ENCODE results near the gene MYO5B.
"Not testable (repeated sequence)": the region's sequence is repeated elsewhere in the genome, so short reads cannot be mapped to it uniquely, and the experiment has no call there.

The MYO5B gene

GRCh38 chr18:50194631-50195532 lies at the start of gene MYO5B:
Gene MYO5B (minus strand): TSS chr18:50195147. CDS start chr18:50194793, 354 bp downstream.
- peak; percentile 21 for DNase-seq

- not testable (repeated sequence) for DNase-seq
Measured at GRCh38 chr18:50241768-50242167, 46.8 kb upstream of the MYO5B start.

- DNase-seq = no peak
Measured at GRCh38 chr18:50240080-50240563, 45.2 kb upstream of the MYO5B start.

- DNase-seq = no peak
Measured at GRCh38 chr18:50232419-50232818, 37.5 kb upstream of the MYO5B start.

- DNase-seq = no peak
Measured at GRCh38 chr18:50231621-50232020, 36.7 kb upstream of the MYO5B start.

- not testable (repeated sequence) for DNase-seq
Measured at GRCh38 chr18:50220249-50220648, 25.3 kb upstream of the MYO5B start.

- DNase-seq = peak; percentile 55
Measured at GRCh38 chr18:50218432-50219197, 23.7 kb upstream of the MYO5B start.

- DNase-seq = no peak
Measured at GRCh38 chr18:50209311-50209710, 14.4 kb upstream of the MYO5B start.

- no peak for DNase-seq
Measured at GRCh38 chr18:50207722-50208121, 12.8 kb upstream of the MYO5B start.

GRCh38 chr18:50203801-50204604 lies 9.1 kb upstream of the MYO5B start:
- peak; percentile 76 for DNase-seq

- DNase-seq = no peak
Measured at GRCh38 chr18:50201476-50202018, 6.6 kb upstream of the MYO5B start.

- no peak for DNase-seq
Measured at GRCh38 chr18:50199921-50200320, 5.0 kb upstream of the MYO5B start.

GRCh38 chr18:50199346-50199855 lies 4.5 kb upstream of the MYO5B start:
- no peak for DNase-seq

- no peak for DNase-seq
Measured at GRCh38 chr18:50196261-50196660, 1.3 kb upstream of the MYO5B start.

- no peak for DNase-seq
Measured at GRCh38 chr18:50195689-50196088, 742 bp upstream of the MYO5B start.

GRCh38 chr18:50193796-50194630 lies 934 bp downstream of the MYO5B start:
- no peak for DNase-seq

- DNase-seq = no peak
Measured at GRCh38 chr18:50192995-50193795, 1.8 kb downstream of the MYO5B start.

- no peak for DNase-seq
Measured at GRCh38 chr18:50190926-50191325, 4.0 kb downstream of the MYO5B start.

GRCh38 chr18:50190236-50190635 lies 4.7 kb downstream of the MYO5B start:
- DNase-seq = no peak

- no peak for DNase-seq
Measured at GRCh38 chr18:50189160-50189559, 5.8 kb downstream of the MYO5B start.

- no peak for DNase-seq
Measured at GRCh38 chr18:50188652-50189051, 6.3 kb downstream of the MYO5B start.

Data from NCI-H1092 treated with DMSO at 0.1 percent for 48 hours (cell line).